Measurements from ENCODE around the gene FBXW4. TPM values are rescaled to one million over a fixed set of nuclear protein-coding genes. Genes with fewer than 3 reads are reported as not detected.

FBXW4 gene
- polyA plus RNA-seq, 1 donor (not counting 4 experiments of a cell fraction or from before 2014, with no cell fraction given): 22.3 TPM

DNA sequence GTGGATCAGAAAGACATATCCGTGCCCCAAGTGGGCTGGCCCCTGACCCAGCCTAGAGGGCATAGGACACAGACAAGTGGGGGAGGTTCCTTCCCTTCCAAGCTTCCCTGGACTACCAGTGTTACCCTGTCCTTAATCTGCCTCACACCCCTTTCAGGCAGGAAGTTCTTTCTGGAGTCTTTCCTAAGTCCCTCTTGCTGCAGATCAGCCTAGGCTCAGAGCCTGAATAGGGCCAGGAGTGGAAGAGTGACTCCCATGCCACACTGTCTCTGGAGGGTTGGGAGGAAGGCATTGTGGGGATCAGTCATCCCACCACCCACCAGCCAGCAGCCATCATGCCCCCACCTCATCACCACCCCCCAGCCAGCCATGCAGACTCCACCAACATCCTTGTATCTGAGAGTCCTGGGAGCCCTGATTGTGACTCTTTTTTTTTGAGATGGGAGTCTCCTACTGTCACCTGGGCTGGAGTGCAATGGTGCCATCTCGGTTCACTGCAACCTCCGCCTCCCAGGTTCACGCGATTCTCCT is 129.5 kb downstream of the FBXW4 start:
- H3K79me2 ChIP-seq (ENCODE audit: control insufficient read depth, insufficient read depth, low read length): no peaks in the 10 kb centered on the region
- H4K20me1 ChIP-seq (ENCODE audit: control insufficient read depth, extremely low read depth, insufficient read depth, low read length): no peaks in the 10 kb centered on the region
- TF ChIP-seq, protein P1, sequence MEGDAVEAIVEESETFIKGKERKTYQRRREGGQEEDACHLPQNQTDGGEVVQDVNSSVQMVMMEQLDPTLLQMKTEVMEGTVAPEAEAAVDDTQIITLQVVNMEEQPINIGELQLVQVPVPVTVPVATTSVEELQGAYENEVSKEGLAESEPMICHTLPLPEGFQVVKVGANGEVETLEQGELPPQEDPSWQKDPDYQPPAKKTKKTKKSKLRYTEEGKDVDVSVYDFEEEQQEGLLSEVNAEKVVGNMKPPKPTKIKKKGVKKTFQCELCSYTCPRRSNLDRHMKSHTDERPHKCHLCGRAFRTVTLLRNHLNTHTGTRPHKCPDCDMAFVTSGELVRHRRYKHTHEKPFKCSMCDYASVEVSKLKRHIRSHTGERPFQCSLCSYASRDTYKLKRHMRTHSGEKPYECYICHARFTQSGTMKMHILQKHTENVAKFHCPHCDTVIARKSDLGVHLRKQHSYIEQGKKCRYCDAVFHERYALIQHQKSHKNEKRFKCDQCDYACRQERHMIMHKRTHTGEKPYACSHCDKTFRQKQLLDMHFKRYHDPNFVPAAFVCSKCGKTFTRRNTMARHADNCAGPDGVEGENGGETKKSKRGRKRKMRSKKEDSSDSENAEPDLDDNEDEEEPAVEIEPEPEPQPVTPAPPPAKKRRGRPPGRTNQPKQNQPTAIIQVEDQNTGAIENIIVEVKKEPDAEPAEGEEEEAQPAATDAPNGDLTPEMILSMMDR (optimal IDR thresholded peaks at IDR 0.05 in 1 of 3, IDR thresholded peaks at IDR 0.05 in 1 of 3, conservative IDR thresholded peaks at IDR 0.05 in 1 of 3; ENCODE audit: extremely low read depth in 1 of 3, insufficient read depth in 2 of 3, low read length in 3 of 3): no peak
- no peak for TF ChIP-seq EZH2 (IDR thresholded peaks at IDR 0.05; ENCODE audit: low read length)
- no peaks in the 10 kb centered on the region for H3K36me3 ChIP-seq (ENCODE audit: control insufficient read depth in 2 of 2, extremely low read depth in 1 of 2, insufficient read depth in 2 of 2, low read length in 2 of 2)
- FAIRE-seq (no peak), DNase-seq (ENCODE audit: low read depth, low spot score) (no peak)
- H3K27me3 ChIP-seq (ENCODE audit: control insufficient read depth, extremely low read depth, insufficient read depth, low read length): peaks cover 51% of the 10 kb centered on the region
- dilution Hi-C loops (cut with MboI; ENCODE audit: extremely low pct_ligation_motif_present, low sequenced_read_pairs): no loop called here
- no peak overlapping the region for H2AFZ ChIP-seq (ENCODE audit: control insufficient read depth, low read length)
- H3K9me3 ChIP-seq (ENCODE audit: control insufficient read depth, low read depth, low read length): no peaks in the 10 kb centered on the region
- peaks cover 10% of the 10 kb centered on the region for H3K4me1 ChIP-seq (ENCODE audit: control insufficient read depth, extremely low read depth, insufficient read depth, low read length)
- H3K4me3 ChIP-seq (ENCODE audit: control insufficient read depth in 2 of 3, extremely low read depth in 1 of 3, insufficient read depth in 2 of 3, low read depth in 1 of 3, low read length in 3 of 3): no peak overlapping the region
- H3K4me2 ChIP-seq (ENCODE audit: control insufficient read depth, extremely low read depth, insufficient read depth, low read depth, low read length): no peak overlapping the region
- no peak overlapping the region for H3K9ac ChIP-seq (ENCODE audit: control insufficient read depth, extremely low read depth, insufficient read depth, low read length)
- H3K9me1 ChIP-seq (ENCODE audit: control insufficient read depth, extremely low read depth, insufficient read depth, low read length): no peaks in the 10 kb centered on the region
- no peak overlapping the region for H3K27ac ChIP-seq (ENCODE audit: control insufficient read depth, insufficient read depth, low read length)

DNA sequence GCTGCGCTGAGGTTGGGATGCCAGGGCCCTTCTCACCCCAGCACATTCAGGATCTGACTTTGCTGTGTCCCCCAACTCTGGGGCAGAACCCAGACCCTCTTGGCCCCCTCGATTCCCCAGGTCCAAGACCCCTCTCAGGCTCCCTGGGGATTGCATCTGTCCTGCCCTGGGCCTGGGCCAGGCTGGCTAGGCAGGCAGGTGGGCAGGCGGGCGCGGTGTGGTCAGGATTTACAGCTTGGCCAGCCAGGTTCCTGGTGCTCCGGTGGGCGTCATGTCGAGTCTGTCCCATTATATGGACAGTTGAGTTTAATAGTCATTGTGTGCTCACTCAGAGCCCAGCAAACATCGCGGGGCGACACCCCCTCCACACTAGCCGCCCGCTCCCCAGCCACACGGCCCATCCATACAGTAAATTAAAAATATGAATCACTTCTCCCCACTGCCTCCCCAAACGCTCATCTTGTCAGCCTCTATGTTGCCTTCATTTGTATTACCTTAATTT is 130.4 kb downstream of the FBXW4 start:
- H3K79me2 ChIP-seq (ENCODE audit: control insufficient read depth, insufficient read depth, low read length): no peaks in the 10 kb centered on the region
- no peak overlapping the region for H3K4me3 ChIP-seq (ENCODE audit: control insufficient read depth in 2 of 3, extremely low read depth in 1 of 3, insufficient read depth in 2 of 3, low read depth in 1 of 3, low read length in 3 of 3)
- H3K27me3 ChIP-seq (ENCODE audit: control insufficient read depth, extremely low read depth, insufficient read depth, low read length): peaks cover 48% of the 10 kb centered on the region
- dilution Hi-C loops (cut with MboI; ENCODE audit: extremely low pct_ligation_motif_present, low sequenced_read_pairs): no loop called here
- no peak overlapping the region for H3K4me2 ChIP-seq (ENCODE audit: control insufficient read depth, extremely low read depth, insufficient read depth, low read depth, low read length)
- H3K9me3 ChIP-seq (ENCODE audit: control insufficient read depth, low read depth, low read length): no peaks in the 10 kb centered on the region
- DNase-seq (ENCODE audit: low read depth, low spot score) (no peak), FAIRE-seq (no peak)
- no peaks in the 10 kb centered on the region for H3K9me1 ChIP-seq (ENCODE audit: control insufficient read depth, extremely low read depth, insufficient read depth, low read length)
- no peaks in the 10 kb centered on the region for H4K20me1 ChIP-seq (ENCODE audit: control insufficient read depth, extremely low read depth, insufficient read depth, low read length)
- H3K4me1 ChIP-seq (ENCODE audit: control insufficient read depth, extremely low read depth, insufficient read depth, low read length): peaks cover 4% of the 10 kb centered on the region
- no peak overlapping the region for H3K9ac ChIP-seq (ENCODE audit: control insufficient read depth, extremely low read depth, insufficient read depth, low read length)
- no peak overlapping the region for H3K27ac ChIP-seq (ENCODE audit: control insufficient read depth, insufficient read depth, low read length)
- H2AFZ ChIP-seq (ENCODE audit: control insufficient read depth, low read length): no peak overlapping the region
- TF ChIP-seq, protein P1 (optimal IDR thresholded peaks at IDR 0.05 in 1 of 3, IDR thresholded peaks at IDR 0.05 in 1 of 3, conservative IDR thresholded peaks at IDR 0.05 in 1 of 3; ENCODE audit: extremely low read depth in 1 of 3, insufficient read depth in 2 of 3, low read length in 3 of 3): no peak
- no peaks in the 10 kb centered on the region for H3K36me3 ChIP-seq (ENCODE audit: control insufficient read depth in 2 of 2, extremely low read depth in 1 of 2, insufficient read depth in 2 of 2, low read length in 2 of 2)
